ENCODE measurements around the gene KCNB1.

Gene KCNB1

DNA sequence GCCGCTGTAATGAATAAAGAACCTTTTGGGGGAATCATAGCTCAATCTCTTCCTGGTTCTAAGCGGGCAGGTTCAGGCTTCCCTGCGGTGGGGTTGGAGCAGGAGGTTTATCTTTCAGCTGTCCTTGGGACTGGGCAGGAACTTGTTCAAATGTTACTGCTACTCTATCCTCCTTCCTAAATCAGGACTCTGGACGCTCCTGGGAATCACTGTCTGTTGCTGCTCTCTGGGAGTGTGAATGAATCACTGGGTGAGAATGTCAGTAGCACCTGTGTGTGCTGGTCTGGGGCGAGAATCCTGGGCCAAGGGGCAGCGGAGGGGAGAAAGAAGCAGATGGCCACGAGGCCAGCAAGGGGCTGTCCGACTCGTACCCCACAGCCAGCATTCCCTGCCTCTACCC, 139.2 kb downstream of the KCNB1 start:
- no peak overlapping the region for H3K27ac ChIP-seq

DNA sequence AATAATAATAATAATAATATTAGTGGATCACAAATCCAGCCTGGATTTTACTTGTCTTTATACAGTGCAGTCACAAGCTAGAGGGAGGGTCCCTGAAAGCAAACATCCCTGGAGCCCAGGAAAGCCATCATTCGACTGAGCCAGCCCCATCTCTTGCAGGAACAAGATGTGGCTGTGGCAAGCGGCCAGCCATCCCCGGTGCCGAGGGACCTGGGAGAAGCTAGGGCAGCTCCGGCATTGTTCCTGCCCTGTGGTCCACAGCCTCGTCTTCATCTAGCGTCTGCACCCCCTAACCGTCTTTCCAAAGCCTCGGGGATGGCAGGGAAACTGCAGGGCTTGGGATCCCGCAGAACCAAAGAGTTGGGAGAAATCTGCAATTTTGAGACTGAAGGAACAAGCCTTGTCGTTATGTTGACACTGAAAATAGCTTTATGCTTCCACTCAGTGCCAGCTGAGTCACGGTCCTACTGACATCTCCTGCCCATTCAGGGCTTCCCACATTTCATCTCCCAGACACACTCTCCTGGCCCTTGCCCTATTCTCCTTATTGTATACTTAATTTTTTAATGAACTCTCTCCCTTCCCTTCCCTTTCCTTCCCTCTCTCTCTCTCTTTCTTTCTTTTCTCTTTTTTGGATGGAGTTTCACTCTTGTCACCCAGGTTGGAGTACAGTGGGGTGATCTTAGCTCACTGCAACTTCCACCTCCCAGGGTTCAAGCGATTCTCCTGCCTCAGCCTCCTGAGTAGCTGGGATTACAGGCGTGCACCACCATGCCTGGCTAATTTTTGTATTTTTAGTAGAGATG, 142.1 kb downstream of the KCNB1 start:
- TF ChIP-seq, protein P1, sequence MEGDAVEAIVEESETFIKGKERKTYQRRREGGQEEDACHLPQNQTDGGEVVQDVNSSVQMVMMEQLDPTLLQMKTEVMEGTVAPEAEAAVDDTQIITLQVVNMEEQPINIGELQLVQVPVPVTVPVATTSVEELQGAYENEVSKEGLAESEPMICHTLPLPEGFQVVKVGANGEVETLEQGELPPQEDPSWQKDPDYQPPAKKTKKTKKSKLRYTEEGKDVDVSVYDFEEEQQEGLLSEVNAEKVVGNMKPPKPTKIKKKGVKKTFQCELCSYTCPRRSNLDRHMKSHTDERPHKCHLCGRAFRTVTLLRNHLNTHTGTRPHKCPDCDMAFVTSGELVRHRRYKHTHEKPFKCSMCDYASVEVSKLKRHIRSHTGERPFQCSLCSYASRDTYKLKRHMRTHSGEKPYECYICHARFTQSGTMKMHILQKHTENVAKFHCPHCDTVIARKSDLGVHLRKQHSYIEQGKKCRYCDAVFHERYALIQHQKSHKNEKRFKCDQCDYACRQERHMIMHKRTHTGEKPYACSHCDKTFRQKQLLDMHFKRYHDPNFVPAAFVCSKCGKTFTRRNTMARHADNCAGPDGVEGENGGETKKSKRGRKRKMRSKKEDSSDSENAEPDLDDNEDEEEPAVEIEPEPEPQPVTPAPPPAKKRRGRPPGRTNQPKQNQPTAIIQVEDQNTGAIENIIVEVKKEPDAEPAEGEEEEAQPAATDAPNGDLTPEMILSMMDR (IDR thresholded peaks at IDR 0.05): no peak
- TF ChIP-seq ZFX (IDR thresholded peaks at IDR 0.05; ENCODE audit: borderline replicate concordance): no peak
- no peak overlapping the region for H3K27ac ChIP-seq

More for the DNA sequence above, 139.2 kb downstream of the KCNB1 start:
- no peak for TF ChIP-seq ZFX (IDR thresholded peaks at IDR 0.05; ENCODE audit: borderline replicate concordance)
- TF ChIP-seq, protein P1 (IDR thresholded peaks at IDR 0.05): no peak

DNA sequence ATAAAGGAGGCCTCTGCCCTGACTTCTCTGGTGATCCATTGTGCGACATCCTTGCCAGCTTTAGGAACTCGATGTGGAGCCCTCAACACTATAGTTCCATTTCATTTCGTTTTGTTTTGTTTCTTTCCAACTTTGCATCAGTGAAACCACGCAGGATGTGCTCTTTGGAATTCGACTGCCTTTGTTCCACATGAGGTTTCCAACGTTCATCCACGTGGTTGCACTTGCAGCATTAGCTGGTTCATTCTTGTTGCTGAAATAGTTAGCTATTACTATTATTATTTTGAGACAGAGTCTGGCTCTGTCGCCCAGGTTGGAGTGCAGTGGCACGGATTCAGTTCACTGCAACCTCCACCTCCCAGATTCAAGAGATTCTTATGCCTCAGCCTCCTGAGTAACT, 143.3 kb downstream of the KCNB1 start:
- no peak for TF ChIP-seq ZFX (IDR thresholded peaks at IDR 0.05; ENCODE audit: borderline replicate concordance)
- TF ChIP-seq, protein P1 (IDR thresholded peaks at IDR 0.05): no peak
- H3K27ac ChIP-seq: no peak overlapping the region

DNA sequence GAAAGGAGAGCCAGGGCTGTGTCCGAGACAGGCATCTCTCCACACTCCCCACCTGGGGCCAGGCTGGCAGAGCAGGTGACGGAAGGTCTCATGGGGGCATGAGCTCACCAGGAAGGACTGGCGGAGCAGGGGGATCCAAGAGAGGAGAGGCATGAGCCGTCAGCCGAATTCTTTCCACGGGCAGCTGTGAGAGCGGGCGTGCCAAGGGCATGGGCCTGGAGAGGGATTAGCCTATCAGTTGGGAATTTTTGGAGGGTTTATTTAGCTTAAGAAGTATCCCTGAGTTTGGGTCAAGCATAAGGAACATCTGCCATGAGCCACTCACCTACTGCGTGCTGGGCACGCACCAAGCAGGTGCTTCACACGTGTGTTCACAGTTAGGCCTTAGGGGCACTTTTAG, 144.4 kb downstream of the KCNB1 start:
- H3K27ac ChIP-seq: no peak overlapping the region
- TF ChIP-seq, protein P1 (IDR thresholded peaks at IDR 0.05): no peak
- TF ChIP-seq ZFX (IDR thresholded peaks at IDR 0.05; ENCODE audit: borderline replicate concordance): no peak

DNA sequence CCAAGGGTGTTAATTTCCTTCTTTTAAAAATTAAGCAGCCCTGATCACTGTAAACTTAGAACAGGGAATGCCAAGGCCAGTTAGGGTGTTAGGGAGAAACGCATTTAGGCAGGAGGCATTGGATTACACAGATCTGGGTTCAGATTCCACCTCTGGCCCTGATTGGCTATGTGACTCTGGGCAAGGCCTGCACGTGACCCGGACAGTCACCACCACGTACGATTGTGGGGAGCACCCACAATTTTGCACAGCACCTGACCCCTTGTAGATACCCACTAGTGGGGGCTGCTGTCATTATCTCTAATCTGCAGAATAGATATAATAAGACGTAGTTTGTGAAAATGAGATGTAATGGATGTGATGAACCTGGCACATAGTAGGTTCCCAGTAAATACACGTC, 145.1 kb downstream of the KCNB1 start:
- TF ChIP-seq ZFX (IDR thresholded peaks at IDR 0.05; ENCODE audit: borderline replicate concordance): no peak
- TF ChIP-seq, protein P1 (IDR thresholded peaks at IDR 0.05): no peak
- no peak overlapping the region for H3K27ac ChIP-seq

DNA sequence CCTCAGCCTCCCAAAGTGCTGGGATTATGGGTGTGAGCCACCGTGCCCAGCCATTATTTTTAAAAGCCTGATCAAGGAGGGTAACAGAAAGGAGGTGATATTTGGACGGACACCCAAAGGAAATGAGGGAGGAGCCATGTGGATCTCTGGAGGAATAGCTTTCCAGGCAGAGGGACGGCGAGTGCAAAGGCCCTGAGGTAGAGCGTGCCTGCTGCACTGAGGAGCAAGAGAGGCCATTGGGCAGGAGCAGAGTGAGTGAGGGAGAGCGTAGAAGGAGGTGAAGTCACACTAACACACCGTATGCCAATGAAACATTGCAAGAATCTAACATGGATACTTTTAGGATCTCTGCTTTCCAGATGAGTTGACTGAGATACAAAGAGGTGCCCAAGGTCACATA, 145.7 kb downstream of the KCNB1 start:
- TF ChIP-seq, protein P1 (IDR thresholded peaks at IDR 0.05): no peak
- no peak for TF ChIP-seq ZFX (IDR thresholded peaks at IDR 0.05; ENCODE audit: borderline replicate concordance)
- no peak overlapping the region for H3K27ac ChIP-seq

DNA sequence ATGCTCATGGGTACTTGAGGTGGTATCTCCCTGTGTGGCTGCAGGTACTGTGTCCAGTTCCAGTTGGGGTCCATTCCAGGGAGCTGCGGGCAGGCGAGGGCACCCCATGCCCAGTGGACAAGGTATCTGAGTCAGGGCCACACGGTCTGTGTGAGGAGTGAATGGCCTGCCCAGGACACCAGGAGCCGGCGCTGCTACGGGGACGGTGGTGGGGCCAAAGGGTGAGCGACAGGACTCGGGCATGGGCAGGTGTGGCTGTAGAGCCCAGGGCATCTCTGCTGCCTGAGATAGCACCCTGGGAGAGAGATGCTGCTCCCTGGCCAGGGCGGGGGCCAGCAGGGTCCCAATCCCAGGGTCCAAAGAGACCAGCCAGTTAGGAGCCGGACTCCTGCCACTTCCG, 147.0 kb downstream of the KCNB1 start:
- no peak for TF ChIP-seq ZFX (IDR thresholded peaks at IDR 0.05; ENCODE audit: borderline replicate concordance)
- TF ChIP-seq, protein P1 (IDR thresholded peaks at IDR 0.05): no peak
- H3K27ac ChIP-seq: no peak overlapping the region

All from 22Rv1 (cell line).